Thyroid gland (tissue), 4 donors: Measurements from ENCODE around the gene MRPS14.

Experiments
- CTCF ChIP-seq, 6 experiments: fragments of 200-600 bp in 3 of 6; fragments of 450-650 bp in 3 of 6; sonication (generic) in 3 of 6; IDR thresholded peaks; one replicate each; pipeline ENCODE4 v1.5.1; 2016 to 2019; ENCODE audit warnings: antibody characterized with exemption in 6 of 6, mild to moderate bottlenecking in 2 of 6, inconsistent platforms in 1 of 6, moderate library complexity in 1 of 6
- POLR2A ChIP-seq, 2 donors: fragments of 450-650 bp; IDR thresholded peaks; one replicate each; pipeline ENCODE4 v1.6.1; 2017; ENCODE audit warnings: antibody characterized with exemption in 2 of 2, mild to moderate bottlenecking in 2 of 2, moderate library complexity in 1 of 2

- TF ChIP-seq CTCF (IDR thresholded peaks at IDR 0.05) (no peak), POLR2A (IDR thresholded peaks at IDR 0.05) (no peak)
Measured at GRCh38 chr1:174988539-174988938, 34.7 kb downstream of the MRPS14 start.
